OCI-LY3 (cell line): ENCODE measurements around the gene SHFL.

Experiments
- H2AFZ ChIP-seq: fragments of 200-600, 300-600 bp; shearing (Covaris generic); 2 replicates; pipeline ENCODE4 v1.6.0; 2014; ENCODE audit warnings: antibody characterized with exemption, low read depth, low read length
- H3K27ac ChIP-seq: fragments of 200-600, 300-600 bp; sonication (generic); 2 replicates; pipeline ENCODE4 v1.5.1; 2014; ENCODE audit warnings: mild to moderate bottlenecking, low read length, moderate library complexity, mixed read lengths
- H3K27me3 ChIP-seq: fragments of 200-600, 300-600 bp; sonication (generic); 2 replicates; pipeline ENCODE4 v1.6.1; 2014; ENCODE audit warnings: low read depth, low read length, mixed read lengths
- H3K36me3 ChIP-seq: fragments of 200-600, 300-600 bp; sonication (generic); replicated peaks from 2 replicates; pipeline ENCODE3; 2014; ENCODE audit warnings: low read depth, low read length, mixed read lengths
- H3K4me1 ChIP-seq: fragments of 300-600, 200-600 bp; sonication (generic); 2 replicates; pipeline ENCODE4 v1.6.1; 2014; ENCODE audit warnings: low read length, mixed read lengths
- H3K4me2 ChIP-seq: fragments of 200-600, 300-600 bp; sonication (generic); 2 replicates; pipeline ENCODE4 v1.6.1; 2014; ENCODE audit warnings: low read length, mixed read lengths
- H3K4me3 ChIP-seq: fragments of 300-600, 200-600 bp; sonication (generic); 2 replicates; pipeline ENCODE4 v1.5.1; 2014; ENCODE audit warnings: antibody characterized with exemption, mild to moderate bottlenecking, low read length, moderate library complexity
- H3K79me2 ChIP-seq: fragments of 300-600, 200-600 bp; shearing (Covaris generic); 2 replicates; pipeline ENCODE4 v1.6.1; 2014; ENCODE audit warnings: mild to moderate bottlenecking, low read length, mixed read lengths
- H3K9ac ChIP-seq: fragments of 300-600, 200-600 bp; shearing (Covaris generic); 2 replicates; pipeline ENCODE4 v1.6.0; 2014; ENCODE audit warnings: mild to moderate bottlenecking, low read length, moderate library complexity
- H3K9me3 ChIP-seq: fragments of 200-600, 300-600 bp; shearing (Covaris generic); 2 replicates; pipeline ENCODE4 v1.6.1; 2014; ENCODE audit warnings: low read length, mixed read lengths; ENCODE audit not compliant: insufficient read depth
- H4K20me1 ChIP-seq: fragments of 200-600, 300-600 bp; sonication (generic); 2 replicates; pipeline ENCODE4 v1.6.1; 2016; ENCODE audit warnings: low read length, mixed read lengths; ENCODE audit not compliant: insufficient read depth
- EZH2phosphoT487 ChIP-seq: fragments of 200-600 bp; shearing (Covaris generic); IDR thresholded peaks from 2 replicates; pipeline ENCODE4 v1.6.1; 2018; ENCODE audit warnings: antibody characterized with exemption, mixed run types, low read depth
- TF ChIP-seq, protein P1 (sequence below): fragments of 200-600, 300-600 bp; sonication (generic); IDR thresholded peaks from 2 replicates; pipeline ENCODE4 v1.5.1; 2014; ENCODE audit warnings: antibody characterized with exemption, low read length, low read depth

The SHFL gene

DNA sequence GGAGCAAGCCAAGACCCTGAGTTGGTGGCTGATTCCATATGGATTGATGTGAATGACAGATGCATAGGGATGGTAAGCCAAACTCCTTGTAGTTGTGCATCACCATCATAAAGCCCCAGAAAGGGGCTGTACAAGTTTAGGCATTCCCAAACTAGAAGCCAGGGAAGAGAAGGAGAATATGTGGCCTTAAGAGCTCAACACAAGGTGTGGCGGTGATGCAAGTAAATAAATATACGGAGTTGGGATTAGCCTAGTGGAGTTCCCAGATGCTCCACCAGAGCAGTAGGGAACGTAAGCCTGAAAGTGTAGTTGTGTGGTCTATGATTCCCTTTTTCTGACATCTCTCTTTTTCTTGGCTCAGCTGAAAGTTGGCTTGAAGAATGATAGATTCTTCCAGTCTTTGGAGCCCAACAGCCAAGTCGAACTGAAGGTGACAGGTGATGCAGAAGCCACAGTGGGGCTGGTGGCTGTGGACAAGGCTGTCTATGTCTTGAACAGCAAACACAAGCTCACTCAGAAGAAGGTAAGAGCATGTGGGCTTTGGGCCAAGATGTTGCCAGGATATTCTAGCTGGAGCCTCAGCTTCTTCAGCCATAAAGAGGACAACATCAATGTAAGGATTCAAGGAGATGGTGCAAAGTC is 42.7 kb upstream of the SHFL start:
- no peak overlapping the region for H3K9ac ChIP-seq
- no peak overlapping the region for H3K27ac ChIP-seq
- no peak overlapping the region for H3K4me3 ChIP-seq
- H2AFZ ChIP-seq, result no peak overlapping the region
- H3K36me3 ChIP-seq, result no peaks in the 10 kb centered on the region
- peaks cover 45% of the 10 kb centered on the region for H3K27me3 ChIP-seq
- H3K79me2 ChIP-seq, result no peaks in the 10 kb centered on the region
- H3K9me3 ChIP-seq, result no peaks in the 10 kb centered on the region
- no peak for TF ChIP-seq EZH2phosphoT487
- TF ChIP-seq, protein P1, sequence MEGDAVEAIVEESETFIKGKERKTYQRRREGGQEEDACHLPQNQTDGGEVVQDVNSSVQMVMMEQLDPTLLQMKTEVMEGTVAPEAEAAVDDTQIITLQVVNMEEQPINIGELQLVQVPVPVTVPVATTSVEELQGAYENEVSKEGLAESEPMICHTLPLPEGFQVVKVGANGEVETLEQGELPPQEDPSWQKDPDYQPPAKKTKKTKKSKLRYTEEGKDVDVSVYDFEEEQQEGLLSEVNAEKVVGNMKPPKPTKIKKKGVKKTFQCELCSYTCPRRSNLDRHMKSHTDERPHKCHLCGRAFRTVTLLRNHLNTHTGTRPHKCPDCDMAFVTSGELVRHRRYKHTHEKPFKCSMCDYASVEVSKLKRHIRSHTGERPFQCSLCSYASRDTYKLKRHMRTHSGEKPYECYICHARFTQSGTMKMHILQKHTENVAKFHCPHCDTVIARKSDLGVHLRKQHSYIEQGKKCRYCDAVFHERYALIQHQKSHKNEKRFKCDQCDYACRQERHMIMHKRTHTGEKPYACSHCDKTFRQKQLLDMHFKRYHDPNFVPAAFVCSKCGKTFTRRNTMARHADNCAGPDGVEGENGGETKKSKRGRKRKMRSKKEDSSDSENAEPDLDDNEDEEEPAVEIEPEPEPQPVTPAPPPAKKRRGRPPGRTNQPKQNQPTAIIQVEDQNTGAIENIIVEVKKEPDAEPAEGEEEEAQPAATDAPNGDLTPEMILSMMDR, result no peak
- H3K4me2 ChIP-seq, result no peak overlapping the region
- no peaks in the 10 kb centered on the region for H4K20me1 ChIP-seq
- H3K4me1 ChIP-seq, result no peaks in the 10 kb centered on the region

DNA sequence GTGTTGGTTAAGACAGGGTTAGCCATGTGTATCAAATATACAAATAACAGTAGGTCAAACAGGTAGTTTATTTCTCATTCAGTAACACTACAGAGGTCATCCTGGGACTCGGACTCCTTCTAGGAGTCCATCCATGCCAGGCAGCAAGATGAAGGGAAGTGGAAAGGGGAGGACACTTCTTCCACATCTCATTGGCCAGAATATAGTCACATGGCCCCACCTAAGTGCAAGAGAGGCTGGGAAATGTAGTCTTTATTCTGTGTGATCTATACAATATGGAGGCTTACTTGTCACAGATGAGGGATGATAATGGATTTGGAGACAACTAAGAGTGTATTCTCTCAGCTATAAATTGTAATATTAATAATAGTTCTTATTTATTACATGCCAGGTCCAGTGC is 41.7 kb upstream of the SHFL start:
- Histone ChIP-seq H3K36me3 (no peaks in the 10 kb centered on the region), H3K4me2 (no peak overlapping the region), H4K20me1 (no peaks in the 10 kb centered on the region), H3K4me3 (no peak overlapping the region), H3K9ac (no peak overlapping the region), H3K79me2 (no peaks in the 10 kb centered on the region), H3K4me1 (no peaks in the 10 kb centered on the region), H2AFZ (no peak overlapping the region; the same call in 1 of the 2 replicates), H3K27ac (no peak overlapping the region), H3K9me3 (no peaks in the 10 kb centered on the region), H3K27me3 (peaks cover 41% of the 10 kb centered on the region)
- TF ChIP-seq, protein P1, result no peak
- TF ChIP-seq EZH2phosphoT487, result no peak

DNA sequence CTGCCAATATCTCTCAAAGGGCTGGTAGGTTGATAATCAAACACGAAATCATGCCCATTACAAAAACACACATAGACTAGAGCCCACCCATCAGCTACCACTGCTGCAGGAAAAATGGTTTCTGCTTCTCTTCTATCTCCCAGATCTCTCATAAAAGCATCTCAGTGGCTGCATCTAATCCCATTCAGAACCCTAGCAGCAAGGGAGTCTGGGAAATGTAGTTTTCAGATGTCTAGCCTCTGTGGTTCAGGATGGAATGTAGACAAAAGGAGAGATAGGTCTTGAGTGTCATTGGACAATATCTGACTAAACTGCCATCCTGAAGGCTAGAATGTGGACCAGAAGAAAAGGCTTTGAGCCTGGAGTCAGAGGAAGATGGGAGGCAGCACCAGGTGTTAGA is 40.7 kb upstream of the SHFL start:
- no peaks in the 10 kb centered on the region for H3K36me3 ChIP-seq
- no peaks in the 10 kb centered on the region for H3K9me3 ChIP-seq
- no peak overlapping the region for H2AFZ ChIP-seq
- no peaks in the 10 kb centered on the region for H3K79me2 ChIP-seq
- TF ChIP-seq, protein P1, result no peak
- TF ChIP-seq EZH2phosphoT487, result no peak
- H3K4me1 ChIP-seq, result no peaks in the 10 kb centered on the region
- no peaks in the 10 kb centered on the region for H4K20me1 ChIP-seq
- H3K27ac ChIP-seq, result no peak overlapping the region
- H3K4me2 ChIP-seq, result no peak overlapping the region
- H3K27me3 ChIP-seq, result peaks cover 39% of the 10 kb centered on the region
- H3K4me3 ChIP-seq, result no peak overlapping the region
- H3K9ac ChIP-seq, result no peak overlapping the region

DNA sequence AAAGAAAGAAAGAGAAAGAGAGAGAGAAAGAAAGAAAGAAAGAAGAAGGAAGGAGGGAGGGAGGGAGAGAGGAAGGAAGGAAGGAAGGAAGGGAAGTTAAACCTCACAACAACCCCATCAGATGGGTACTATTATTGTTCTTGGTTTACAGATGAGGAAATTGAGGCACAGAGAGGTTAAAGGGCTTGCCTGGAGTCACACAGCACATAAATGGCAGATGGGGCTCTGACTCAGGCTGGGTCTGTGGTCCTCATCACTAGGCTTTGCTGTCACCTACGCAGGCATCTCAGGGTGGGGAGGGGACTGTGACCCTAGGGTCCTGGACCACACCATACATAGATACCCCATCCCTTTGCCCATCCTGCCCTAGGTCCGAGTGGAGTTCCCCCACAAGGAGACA is 36.5 kb upstream of the SHFL start:
- Histone ChIP-seq H3K4me1 (no peaks in the 10 kb centered on the region), H3K4me3 (no peak overlapping the region), H4K20me1 (no peaks in the 10 kb centered on the region), H3K9ac (no peak overlapping the region), H3K4me2 (no peak overlapping the region), H3K27ac (no peak overlapping the region), H3K9me3 (no peaks in the 10 kb centered on the region), H3K36me3 (no peaks in the 10 kb centered on the region), H3K27me3 (peaks cover 14% of the 10 kb centered on the region; the same call in 1 of the 2 replicates), H2AFZ (no peak overlapping the region), H3K79me2 (no peaks in the 10 kb centered on the region)
- TF ChIP-seq EZH2phosphoT487, result no peak
- TF ChIP-seq, protein P1, result no peak
